ENCODE measurements around the gene CSRP2. TPM values are rescaled to one million over a fixed set of nuclear protein-coding genes. Genes with fewer than 3 reads are reported as not detected.

The CSRP2 gene
- total RNA-seq, 2 donors from 2014 or later, result 75.0 to 93.5 TPM

GRCh38 chr12:76891609-76892008, 12.8 kb upstream of the CSRP2 start:
- no peak for ATAC-seq (ENCODE audit: insufficient number of reproducible peaks, low FRiP score, low read depth)
- no peak for DNase-seq (ENCODE audit: low spot score)
- H3K4me3 ChIP-seq, result no peak overlapping the region

DNA sequence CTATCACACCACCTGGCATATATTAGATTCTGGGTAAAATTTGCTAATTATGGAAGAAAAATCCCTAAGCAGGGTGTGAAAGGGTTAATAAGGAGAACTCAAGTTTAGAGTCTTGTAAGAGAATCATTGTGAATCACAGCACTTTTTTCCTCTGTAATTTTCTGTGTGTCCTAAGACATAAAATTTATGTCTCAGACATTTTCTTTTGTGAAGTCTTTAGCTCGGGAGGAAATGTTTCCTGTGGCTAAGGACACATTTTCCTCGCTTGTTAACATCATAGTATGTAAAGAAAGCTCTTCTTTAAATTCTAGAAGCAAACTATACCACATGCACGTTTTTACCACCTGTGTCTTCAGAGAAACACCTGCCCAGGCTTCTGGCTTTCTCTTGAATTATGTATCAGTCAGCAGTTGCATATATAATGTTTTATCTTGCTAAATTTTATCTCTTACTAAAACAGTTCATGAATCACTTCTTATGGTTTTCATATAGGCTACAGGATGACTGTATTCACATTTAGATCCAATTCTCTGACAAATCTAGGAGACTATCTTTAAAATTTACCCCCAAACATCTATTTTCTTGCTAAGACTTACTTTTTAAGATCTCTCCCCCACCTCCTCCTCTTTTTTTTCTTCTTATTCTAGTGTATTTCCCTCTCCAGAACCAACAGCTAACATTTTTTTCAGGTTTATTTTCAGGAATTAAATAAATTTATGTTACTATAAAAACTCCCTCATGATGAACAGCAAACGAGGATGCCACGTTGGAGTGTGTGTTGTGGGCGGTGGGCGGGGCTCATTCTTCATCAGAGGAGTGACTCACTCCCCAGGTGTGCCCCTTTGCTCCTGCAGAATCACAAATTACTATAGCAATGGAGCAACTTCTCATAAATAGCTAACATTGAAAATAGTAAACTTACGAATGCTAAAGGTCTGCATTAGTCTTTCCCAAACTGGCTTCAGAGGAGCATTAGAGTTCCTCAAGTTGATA, 11.6 kb upstream of the CSRP2 start:
- no peak for TF ChIP-seq CTCF (IDR thresholded peaks at IDR 0.05)
- ATAC-seq (ENCODE audit: insufficient number of reproducible peaks, low FRiP score, low read depth) (no peak), DNase-seq (ENCODE audit: low spot score) (no peak)
- no peaks in the 10 kb centered on the region for H3K27me3 ChIP-seq (replicated peaks; ENCODE audit: insufficient read depth)
- H3K9me3 ChIP-seq, result peaks cover 6% of the 10 kb centered on the region
- H3K27ac ChIP-seq, result no peak overlapping the region
- H3K4me1 ChIP-seq (ENCODE audit: control insufficient read depth in 1 of 2, low read depth in 2 of 2), result no peaks in the 10 kb centered on the region
- no peaks in the 10 kb centered on the region for H3K36me3 ChIP-seq
- H3K4me3 ChIP-seq, result no peak overlapping the region

More at GRCh38 chr12:76891609-76892008, 12.8 kb upstream of the CSRP2 start:
- H3K27me3 ChIP-seq (replicated peaks; ENCODE audit: insufficient read depth), result no peaks in the 10 kb centered on the region
- H3K36me3 ChIP-seq, result no peaks in the 10 kb centered on the region
- peaks cover 6% of the 10 kb centered on the region for H3K9me3 ChIP-seq
- H3K27ac ChIP-seq, result no peak overlapping the region
- no peak for TF ChIP-seq CTCF (IDR thresholded peaks at IDR 0.05)
- no peaks in the 10 kb centered on the region for H3K4me1 ChIP-seq (ENCODE audit: control insufficient read depth in 1 of 2, low read depth in 2 of 2)

DNA sequence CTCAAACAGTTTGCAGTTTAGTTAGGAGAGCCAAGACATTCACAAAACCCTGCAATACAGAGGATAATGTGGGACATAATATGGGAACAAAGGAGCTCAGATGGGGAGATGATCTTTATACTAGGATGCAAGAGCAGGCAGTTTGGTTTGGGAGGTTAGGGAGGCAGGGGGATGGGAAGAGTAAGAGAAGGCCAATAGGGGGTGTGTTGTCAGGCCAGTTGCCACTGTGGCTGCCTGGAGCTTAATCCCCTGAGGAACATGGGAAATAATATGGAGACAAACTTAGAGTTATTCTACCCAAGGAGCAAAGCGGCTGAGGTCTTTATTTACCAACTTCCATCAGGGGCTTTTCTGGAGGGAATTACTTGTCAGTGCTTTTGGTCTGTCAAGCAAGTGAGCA, 10.0 kb upstream of the CSRP2 start:
- H3K27ac ChIP-seq, result no peak overlapping the region
- DNase-seq (ENCODE audit: low spot score) (no peak), ATAC-seq (ENCODE audit: insufficient number of reproducible peaks, low FRiP score, low read depth) (no peak)
- H3K9me3 ChIP-seq, result no peaks in the 10 kb centered on the region
- H3K27me3 ChIP-seq (replicated peaks; ENCODE audit: insufficient read depth), result no peaks in the 10 kb centered on the region
- no peaks in the 10 kb centered on the region for H3K4me1 ChIP-seq (ENCODE audit: control insufficient read depth in 1 of 2, low read depth in 2 of 2)
- no peaks in the 10 kb centered on the region for H3K36me3 ChIP-seq
- no peak for TF ChIP-seq CTCF (IDR thresholded peaks at IDR 0.05)
- H3K4me3 ChIP-seq, result no peak overlapping the region

DNA sequence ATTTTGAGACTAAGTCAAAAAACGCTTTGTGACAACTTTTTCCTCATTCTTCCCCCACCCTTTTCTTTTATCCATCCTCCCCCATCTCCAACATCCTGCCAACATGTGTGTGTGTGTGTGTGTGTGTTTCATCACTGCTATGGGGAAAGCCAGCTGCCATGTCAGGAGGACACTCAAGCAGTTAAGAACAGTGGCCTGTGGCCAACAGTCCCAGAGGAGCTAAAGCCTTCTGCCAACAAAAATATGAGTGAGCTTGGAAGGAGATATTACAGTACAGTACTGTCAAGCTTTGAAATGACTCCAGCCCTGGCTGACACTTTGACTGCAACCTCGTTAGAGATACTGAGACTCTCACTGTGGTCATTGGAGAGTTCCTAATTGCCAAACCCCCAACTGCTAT, 5.0 kb upstream of the CSRP2 start:
- no peak for DNase-seq (ENCODE audit: low spot score)
- Histone ChIP-seq H3K9me3 (no peaks in the 10 kb centered on the region), H3K27ac (no peak overlapping the region), H3K4me1 (ENCODE audit: control insufficient read depth in 1 of 2, low read depth in 2 of 2) (peaks cover 7 to 20% of the 10 kb centered on the region in 2 donors), H3K36me3 (no peaks in the 10 kb centered on the region), H3K27me3 (replicated peaks; ENCODE audit: insufficient read depth) (no peaks in the 10 kb centered on the region), H3K4me3 (no peak overlapping the region)
- ATAC-seq (ENCODE audit: insufficient number of reproducible peaks, low FRiP score, low read depth), result no peak
- TF ChIP-seq CTCF (IDR thresholded peaks at IDR 0.05), result no peak

DNA sequence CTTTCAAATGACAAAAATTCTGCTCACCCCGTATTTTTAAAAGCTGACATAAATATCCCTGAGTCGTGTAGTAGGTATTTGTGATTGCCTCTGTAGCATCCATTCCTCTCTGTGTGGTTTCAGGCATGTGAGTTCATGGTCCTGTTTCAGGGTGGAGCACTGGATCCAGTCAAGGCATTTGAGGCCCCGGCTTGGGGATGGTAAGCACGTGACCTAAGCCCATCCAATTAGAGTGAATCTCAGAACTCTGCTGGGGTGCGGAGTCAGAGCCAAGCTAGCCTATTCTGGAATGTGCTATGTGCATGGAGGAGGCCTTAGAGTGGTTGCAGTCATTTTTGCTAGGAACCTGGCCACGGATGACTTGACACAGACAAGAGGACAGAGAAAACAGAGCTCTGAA, 4.3 kb upstream of the CSRP2 start:
- TF ChIP-seq CTCF (IDR thresholded peaks at IDR 0.05), result no peak
- Histone ChIP-seq H3K27me3 (replicated peaks; ENCODE audit: insufficient read depth) (no peaks in the 10 kb centered on the region), H3K4me1 (ENCODE audit: control insufficient read depth in 1 of 2, low read depth in 2 of 2) (peaks cover 7 to 20% of the 10 kb centered on the region in 2 donors), H3K9me3 (no peaks in the 10 kb centered on the region), H3K4me3 (no peak overlapping the region), H3K27ac (no peak overlapping the region), H3K36me3 (no peaks in the 10 kb centered on the region)
- DNase-seq (ENCODE audit: low spot score), result no peak
- no peak for ATAC-seq (ENCODE audit: insufficient number of reproducible peaks, low FRiP score, low read depth)
